ENCODE results near the gene IRAG1.

- TF ChIP-seq, protein P1, sequence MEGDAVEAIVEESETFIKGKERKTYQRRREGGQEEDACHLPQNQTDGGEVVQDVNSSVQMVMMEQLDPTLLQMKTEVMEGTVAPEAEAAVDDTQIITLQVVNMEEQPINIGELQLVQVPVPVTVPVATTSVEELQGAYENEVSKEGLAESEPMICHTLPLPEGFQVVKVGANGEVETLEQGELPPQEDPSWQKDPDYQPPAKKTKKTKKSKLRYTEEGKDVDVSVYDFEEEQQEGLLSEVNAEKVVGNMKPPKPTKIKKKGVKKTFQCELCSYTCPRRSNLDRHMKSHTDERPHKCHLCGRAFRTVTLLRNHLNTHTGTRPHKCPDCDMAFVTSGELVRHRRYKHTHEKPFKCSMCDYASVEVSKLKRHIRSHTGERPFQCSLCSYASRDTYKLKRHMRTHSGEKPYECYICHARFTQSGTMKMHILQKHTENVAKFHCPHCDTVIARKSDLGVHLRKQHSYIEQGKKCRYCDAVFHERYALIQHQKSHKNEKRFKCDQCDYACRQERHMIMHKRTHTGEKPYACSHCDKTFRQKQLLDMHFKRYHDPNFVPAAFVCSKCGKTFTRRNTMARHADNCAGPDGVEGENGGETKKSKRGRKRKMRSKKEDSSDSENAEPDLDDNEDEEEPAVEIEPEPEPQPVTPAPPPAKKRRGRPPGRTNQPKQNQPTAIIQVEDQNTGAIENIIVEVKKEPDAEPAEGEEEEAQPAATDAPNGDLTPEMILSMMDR (IDR thresholded peaks at IDR 0.05), result no peak
- TF ChIP-seq POLR2A (IDR thresholded peaks at IDR 0.05), result no peak
Measured at GRCh38 chr11:10651656-10652361, 41.7 kb downstream of the IRAG1 start.
